Measurements from ENCODE around the gene SERBP1. TPM values are rescaled to one million over a fixed set of nuclear protein-coding genes. Genes with fewer than 3 reads are reported as not detected.

The SERBP1 gene
- total RNA-seq, 1 experiment from 2014 or later, result 312 TPM

GRCh38 chr1:67431869-67432578 lies 1.8 kb upstream of the SERBP1 start:
- peak overlapping the region; percentile 98 for H3K4me2 ChIP-seq
- CTCF ChIA-PET, result interaction anchor here (0.6 to 1.4 kb wide), 3 partner anchors 31 to 513 kb away, joined by 3 to 12 read pairs (median 9); no protein-coding TSS in a partner anchor
- no peaks in the 10 kb centered on the region for H3K27me3 ChIP-seq (ENCODE audit: insufficient read depth, low read depth)
- peaks cover 25% of the 10 kb centered on the region for H4K20me1 ChIP-seq (ENCODE audit: insufficient read depth)
- intact Hi-C loops (cut with micrococcal nuclease; ENCODE audit: unreplicated experiment), result loop anchor here (2.0 to 10.0 kb wide), 7 partner anchors 45 to 500 kb away; partner anchors contain the start of genes GADD45A and GNG12
- peaks cover 24% of the 10 kb centered on the region for H3K36me3 ChIP-seq (ENCODE audit: low read depth)
- no peaks in the 10 kb centered on the region for H3K9me2 ChIP-seq (ENCODE audit: insufficient read depth)
- H2AFZ ChIP-seq, result peak overlapping the region; percentile 95
- TF ChIP-seq, protein P1, sequence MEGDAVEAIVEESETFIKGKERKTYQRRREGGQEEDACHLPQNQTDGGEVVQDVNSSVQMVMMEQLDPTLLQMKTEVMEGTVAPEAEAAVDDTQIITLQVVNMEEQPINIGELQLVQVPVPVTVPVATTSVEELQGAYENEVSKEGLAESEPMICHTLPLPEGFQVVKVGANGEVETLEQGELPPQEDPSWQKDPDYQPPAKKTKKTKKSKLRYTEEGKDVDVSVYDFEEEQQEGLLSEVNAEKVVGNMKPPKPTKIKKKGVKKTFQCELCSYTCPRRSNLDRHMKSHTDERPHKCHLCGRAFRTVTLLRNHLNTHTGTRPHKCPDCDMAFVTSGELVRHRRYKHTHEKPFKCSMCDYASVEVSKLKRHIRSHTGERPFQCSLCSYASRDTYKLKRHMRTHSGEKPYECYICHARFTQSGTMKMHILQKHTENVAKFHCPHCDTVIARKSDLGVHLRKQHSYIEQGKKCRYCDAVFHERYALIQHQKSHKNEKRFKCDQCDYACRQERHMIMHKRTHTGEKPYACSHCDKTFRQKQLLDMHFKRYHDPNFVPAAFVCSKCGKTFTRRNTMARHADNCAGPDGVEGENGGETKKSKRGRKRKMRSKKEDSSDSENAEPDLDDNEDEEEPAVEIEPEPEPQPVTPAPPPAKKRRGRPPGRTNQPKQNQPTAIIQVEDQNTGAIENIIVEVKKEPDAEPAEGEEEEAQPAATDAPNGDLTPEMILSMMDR (conservative IDR thresholded peaks at IDR 0.05), result no peak
- TF ChIP-seq EZH2 (IDR thresholded peaks at IDR 0.05; ENCODE audit: low read depth), result no peak
- no TSS peak for BruUV-seq (replicated peaks)
- H3K27ac ChIP-seq, result no peak overlapping the region
- no peaks in the 10 kb centered on the region for H3K9me3 ChIP-seq (ENCODE audit: insufficient read depth, low read depth)
- H3K79me2 ChIP-seq (ENCODE audit: low read depth), result peaks cover 33% of the 10 kb centered on the region
- peaks cover 12% of the 10 kb centered on the region; the same call in 1 of the 2 replicates for H3F3A ChIP-seq (ENCODE audit: insufficient read depth, low read depth)
- peak overlapping the region; percentile 78; the same call in 1 of the 2 replicates for H3K4me3 ChIP-seq
- peak in 1 of 2 experiments; percentile 4 for DNase-seq
- H3K4me1 ChIP-seq (replicated peaks; ENCODE audit: insufficient read depth), result peaks cover 24% of the 10 kb centered on the region
- POLR2A ChIA-PET (ENCODE audit: unreplicated experiment), result interaction anchor here (0.6 to 0.8 kb wide), 2 partner anchors 19 to 42 kb away, joined by 4 to 5 read pairs; no protein-coding TSS in a partner anchor

DNA sequence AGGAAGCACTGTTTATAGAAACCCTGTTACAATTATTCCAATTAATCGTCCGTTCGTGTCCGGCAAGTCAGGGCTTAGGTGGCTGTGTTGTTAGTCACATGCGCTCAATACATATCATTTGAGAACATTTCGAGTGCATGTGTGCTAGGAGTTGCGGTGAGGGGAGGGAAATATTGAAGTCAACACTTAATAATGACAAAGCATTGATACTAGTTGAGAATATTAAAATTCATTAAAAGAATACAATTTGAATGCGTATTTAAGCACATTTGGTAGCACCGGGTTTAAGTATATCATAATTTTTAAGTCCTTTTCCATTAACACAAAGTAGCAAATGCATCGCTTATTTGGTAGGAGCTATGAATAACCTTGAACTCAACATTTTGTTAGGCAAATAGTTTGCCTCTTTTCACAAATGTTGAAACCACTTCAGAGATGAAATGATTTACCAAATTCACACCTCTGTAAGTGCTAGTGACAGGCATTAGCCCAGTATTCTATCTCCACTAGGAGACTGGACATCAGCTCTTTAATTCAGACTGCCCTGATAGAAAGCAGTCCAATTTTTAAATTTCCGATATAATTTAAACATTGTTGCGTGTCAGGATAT lies 1.1 kb upstream of the SERBP1 start:
- H3K9me2 ChIP-seq (ENCODE audit: insufficient read depth), result no peaks in the 10 kb centered on the region
- H3K27me3 ChIP-seq (ENCODE audit: insufficient read depth, low read depth), result no peaks in the 10 kb centered on the region
- ChIA-PET CTCF (interaction anchor here (1.4 kb wide), 1 partner anchor 69 kb away, joined by 12 read pairs; no protein-coding TSS in a partner anchor), POLR2A (ENCODE audit: unreplicated experiment) (interaction anchor here (0.6 to 0.9 kb wide), 4 partner anchors 18 to 1892 kb away, joined by 3 to 13 read pairs (median 4); partner anchors contain the start of gene GADD45A)
- H3K79me2 ChIP-seq (ENCODE audit: low read depth), result peaks cover 40% of the 10 kb centered on the region
- H3K4me2 ChIP-seq, result peak overlapping the region; percentile 98
- H3F3A ChIP-seq (ENCODE audit: insufficient read depth, low read depth), result peaks cover 12% of the 10 kb centered on the region; the same call in 1 of the 2 replicates
- TF ChIP-seq EZH2 (IDR thresholded peaks at IDR 0.05; ENCODE audit: low read depth), result no peak
- TF ChIP-seq, protein P1 (conservative IDR thresholded peaks at IDR 0.05), result no peak
- H3K36me3 ChIP-seq (ENCODE audit: low read depth), result peaks cover 29% of the 10 kb centered on the region
- H3K27ac ChIP-seq, result peak overlapping the region; percentile 88
- intact Hi-C loops (cut with micrococcal nuclease; ENCODE audit: unreplicated experiment), result loop anchor here (2.0 to 10.0 kb wide), 7 partner anchors 46 to 499 kb away; partner anchors contain the start of genes GADD45A and GNG12
- BruUV-seq (replicated peaks), result no TSS peak
- peak overlapping the region; percentile 78 for H3K4me3 ChIP-seq
- DNase-seq, result no peak
- H3K4me1 ChIP-seq (replicated peaks; ENCODE audit: insufficient read depth), result peaks cover 31% of the 10 kb centered on the region
- H2AFZ ChIP-seq, result peak overlapping the region; percentile 95
- H4K20me1 ChIP-seq (ENCODE audit: insufficient read depth), result peaks cover 33% of the 10 kb centered on the region
- H3K9me3 ChIP-seq (ENCODE audit: insufficient read depth, low read depth), result no peaks in the 10 kb centered on the region
